Measurements from ENCODE around the gene PLCD3. TPM values are rescaled to one million over a fixed set of nuclear protein-coding genes. Genes with fewer than 3 reads are reported as not detected.

The PLCD3 gene
- total and polyA plus RNA-seq, 10 of the 15 experiments (the other 5 are each of a cell fraction or from before 2014, with no cell fraction given) = 0.02 to 1.6 (median 0.44) TPM

DNA sequence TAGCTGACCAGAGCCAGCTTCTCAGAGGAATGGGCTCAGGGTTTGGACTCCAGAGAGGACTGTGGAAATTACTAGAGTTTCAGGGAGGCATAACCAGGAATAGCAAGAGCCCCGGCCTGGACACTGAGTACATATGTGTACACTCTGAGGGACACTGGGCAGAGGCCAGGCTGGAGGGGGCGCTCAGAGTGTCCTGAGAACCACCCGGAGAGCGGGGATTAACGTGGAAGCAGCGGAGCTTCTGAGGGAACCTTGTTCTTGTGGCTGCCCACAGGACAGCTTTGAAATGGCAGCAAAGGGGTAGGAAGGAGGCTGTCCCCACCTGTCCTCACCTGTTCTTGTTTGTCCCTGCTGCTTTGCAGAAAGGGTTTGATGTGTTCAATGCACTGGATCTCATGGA is 27.8 kb downstream of the PLCD3 start (continued):
- TF ChIP-seq, protein P1, sequence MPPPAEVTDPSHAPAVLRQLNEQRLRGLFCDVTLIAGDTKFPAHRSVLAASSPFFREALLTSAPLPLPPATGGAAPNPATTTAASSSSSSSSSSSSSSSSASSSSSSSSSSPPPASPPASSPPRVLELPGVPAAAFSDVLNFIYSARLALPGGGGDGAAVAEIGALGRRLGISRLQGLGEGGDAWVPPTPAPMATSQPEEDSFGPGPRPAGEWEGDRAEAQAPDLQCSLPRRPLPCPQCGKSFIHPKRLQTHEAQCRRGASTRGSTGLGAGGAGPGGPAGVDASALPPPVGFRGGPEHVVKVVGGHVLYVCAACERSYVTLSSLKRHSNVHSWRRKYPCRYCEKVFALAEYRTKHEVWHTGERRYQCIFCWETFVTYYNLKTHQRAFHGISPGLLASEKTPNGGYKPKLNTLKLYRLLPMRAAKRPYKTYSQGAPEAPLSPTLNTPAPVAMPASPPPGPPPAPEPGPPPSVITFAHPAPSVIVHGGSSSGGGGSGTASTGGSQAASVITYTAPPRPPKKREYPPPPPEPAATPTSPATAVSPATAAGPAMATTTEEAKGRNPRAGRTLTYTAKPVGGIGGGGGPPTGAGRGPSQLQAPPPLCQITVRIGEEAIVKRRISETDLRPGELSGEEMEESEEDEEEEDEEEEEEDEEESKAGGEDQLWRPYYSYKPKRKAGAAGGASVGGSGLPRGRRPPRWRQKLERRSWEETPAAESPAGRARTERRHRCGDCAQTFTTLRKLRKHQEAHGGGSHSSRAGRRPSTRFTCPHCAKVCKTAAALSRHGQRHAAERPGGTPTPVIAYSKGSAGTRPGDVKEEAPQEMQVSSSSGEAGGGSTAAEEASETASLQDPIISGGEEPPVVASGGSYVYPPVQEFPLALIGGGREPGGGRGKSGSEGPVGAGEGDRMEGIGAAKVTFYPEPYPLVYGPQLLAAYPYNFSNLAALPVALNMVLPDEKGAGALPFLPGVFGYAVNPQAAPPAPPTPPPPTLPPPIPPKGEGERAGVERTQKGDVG (CRISPR knock-in tag; IDR thresholded peaks at IDR 0.05) = no peak

- ChIA-PET SMC1A (ENCODE audit: uncharacterized antibody, unreplicated experiment) (no interaction called here), RAD21 (ENCODE audit: unreplicated experiment) (interaction anchor here (0.6 kb wide), 1 partner anchor 81 kb away, joined by 4 read pairs; no protein-coding TSS in a partner anchor), CTCF (interaction anchor here (0.9 to 2.0 kb wide), 5 partner anchors 8 to 184 kb away, joined by 3 to 4 read pairs (median 3); partner anchors contain the start of genes ACBD4 and PLCD3), POLR2A (no interaction called here)
- 97% methylated on average over 8 of the region's 8 CpGs for WGBS (ENCODE audit: insufficient coverage, insufficient replicate concordance, low lambda C conversion rate, missing lambda C conversion rate)
- peaks cover 55 to 57% of the 10 kb centered on the region in 2 experiments for H3K36me3 ChIP-seq (ENCODE audit: control insufficient read depth in 2 of 2, insufficient read depth in 2 of 2, low read length in 1 of 2)
- FAIRE-seq (no peak), ATAC-seq (no peak), DNase-seq (ENCODE audit: low read depth, low spot score) (no peak)
- H3K9ac ChIP-seq (ENCODE audit: control insufficient read depth, insufficient read depth, low read length) = no peak overlapping the region
- intact Hi-C loops (cut with micrococcal nuclease; ENCODE audit: unreplicated experiment) = no loop called here
- H3K4me3 ChIP-seq = no peak overlapping the region
- H3K27ac ChIP-seq (ENCODE audit: control insufficient read depth, insufficient read depth) = no peak overlapping the region
- no peak overlapping the region for H2AFZ ChIP-seq (ENCODE audit: control insufficient read depth, low read depth, low read length)
- no TSS peak for BruUV-seq (replicated peaks)
- H4K20me1 ChIP-seq (ENCODE audit: control insufficient read depth, insufficient read depth) = peaks cover 3% of the 10 kb centered on the region; the same call in 1 of the 2 replicates
- no peaks in the 10 kb centered on the region for H3K79me2 ChIP-seq (ENCODE audit: control insufficient read depth, insufficient read depth, low read length)
- H3K9me3 ChIP-seq (replicated peaks; ENCODE audit: control insufficient read depth, insufficient read depth, low read length) = no peaks in the 10 kb centered on the region
- TF ChIP-seq GABPA (IDR thresholded peaks at IDR 0.05; ENCODE audit: low read depth) = no peak
- TF ChIP-seq POLR2A (IDR thresholded peaks at IDR 0.05; ENCODE audit: low read depth, low read length) = 0 out of 2 replicates have a peak, but pooled peaks have one; percentile 23
- H3K4me1 ChIP-seq (ENCODE audit: control insufficient read depth, insufficient read depth, low read length) = no peaks in the 10 kb centered on the region
- no peaks in the 10 kb centered on the region for H3K27me3 ChIP-seq (replicated peaks in 1 of 2; ENCODE audit: control insufficient read depth in 2 of 2, insufficient read depth in 2 of 2, low read length in 1 of 2)
- H3K4me2 ChIP-seq (ENCODE audit: control insufficient read depth, insufficient read depth) = no peak overlapping the region
- in situ Hi-C loops (cut with MboI) = loop anchor here (10.0 kb wide), 1 partner anchor 179 kb away; no protein-coding TSS in a partner anchor
Observed at GRCh38 chr17:45104029-45104428, 28.3 kb downstream of the PLCD3 start.
